GM12801 (cell line): Measurements from ENCODE around the gene BNC2.

Experiments used
- TF ChIP-seq, protein P1 (sequence below): IDR thresholded peaks from one replicate; pipeline ENCODE4 v1.5.1; 2011; ENCODE audit warnings: control low read depth; ENCODE audit not compliant: insufficient read length; ENCODE audit errors: extremely low read depth

BNC2 gene

DNA sequence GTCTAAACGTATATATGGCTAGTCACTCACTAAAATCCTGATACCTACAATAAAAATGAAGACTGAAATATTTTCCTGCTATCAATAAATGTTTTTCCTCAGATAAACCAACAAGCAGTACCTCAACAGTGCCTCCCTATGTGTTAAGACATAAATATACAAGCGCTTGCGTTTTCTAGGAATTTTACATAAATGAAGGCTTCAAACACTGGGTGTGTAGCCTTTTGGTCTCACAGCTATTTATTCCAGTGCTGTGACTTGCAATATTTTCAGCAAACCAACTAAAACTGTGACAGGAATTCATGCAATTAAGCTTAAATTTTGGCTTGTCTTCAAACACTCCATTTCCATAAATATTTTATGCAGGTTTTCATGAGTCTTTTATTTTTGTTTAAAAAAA, 437.0 kb downstream of the BNC2 start:
- TF ChIP-seq, protein P1, sequence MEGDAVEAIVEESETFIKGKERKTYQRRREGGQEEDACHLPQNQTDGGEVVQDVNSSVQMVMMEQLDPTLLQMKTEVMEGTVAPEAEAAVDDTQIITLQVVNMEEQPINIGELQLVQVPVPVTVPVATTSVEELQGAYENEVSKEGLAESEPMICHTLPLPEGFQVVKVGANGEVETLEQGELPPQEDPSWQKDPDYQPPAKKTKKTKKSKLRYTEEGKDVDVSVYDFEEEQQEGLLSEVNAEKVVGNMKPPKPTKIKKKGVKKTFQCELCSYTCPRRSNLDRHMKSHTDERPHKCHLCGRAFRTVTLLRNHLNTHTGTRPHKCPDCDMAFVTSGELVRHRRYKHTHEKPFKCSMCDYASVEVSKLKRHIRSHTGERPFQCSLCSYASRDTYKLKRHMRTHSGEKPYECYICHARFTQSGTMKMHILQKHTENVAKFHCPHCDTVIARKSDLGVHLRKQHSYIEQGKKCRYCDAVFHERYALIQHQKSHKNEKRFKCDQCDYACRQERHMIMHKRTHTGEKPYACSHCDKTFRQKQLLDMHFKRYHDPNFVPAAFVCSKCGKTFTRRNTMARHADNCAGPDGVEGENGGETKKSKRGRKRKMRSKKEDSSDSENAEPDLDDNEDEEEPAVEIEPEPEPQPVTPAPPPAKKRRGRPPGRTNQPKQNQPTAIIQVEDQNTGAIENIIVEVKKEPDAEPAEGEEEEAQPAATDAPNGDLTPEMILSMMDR: no peak

DNA sequence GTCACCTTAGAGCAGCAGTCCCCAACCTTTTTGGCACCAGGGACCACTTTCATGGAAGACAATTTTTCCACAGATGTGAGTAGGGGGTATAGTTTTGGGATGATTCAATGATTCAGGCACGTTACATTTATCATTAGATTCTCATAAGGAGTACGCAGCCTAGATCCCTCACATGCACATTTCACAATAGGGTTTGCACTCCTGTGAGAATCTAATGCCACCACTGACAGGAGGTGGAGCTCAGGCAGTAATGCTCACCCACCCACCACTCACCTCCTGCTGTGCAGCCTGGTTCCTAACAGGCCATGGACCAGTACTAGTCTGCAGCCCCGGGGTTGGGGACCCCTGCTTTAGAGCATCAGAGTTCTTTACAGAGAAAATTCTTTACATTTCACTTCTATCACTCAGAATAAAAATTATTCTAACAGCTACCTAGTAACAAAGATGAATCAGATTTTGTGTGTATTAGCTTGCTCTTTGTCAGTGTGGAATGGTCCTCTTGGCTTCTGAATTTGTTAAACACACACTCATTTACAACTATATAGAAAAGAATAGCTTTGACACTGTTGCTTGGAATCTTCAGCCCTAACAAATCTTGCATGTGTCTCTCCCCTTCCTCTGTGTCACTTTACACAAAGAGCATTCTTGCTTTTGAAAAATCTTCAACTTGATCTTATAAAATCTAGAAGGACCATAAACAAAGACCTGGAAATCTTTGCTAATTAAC, 438.6 kb downstream of the BNC2 start:
- TF ChIP-seq, protein P1: no peak

DNA sequence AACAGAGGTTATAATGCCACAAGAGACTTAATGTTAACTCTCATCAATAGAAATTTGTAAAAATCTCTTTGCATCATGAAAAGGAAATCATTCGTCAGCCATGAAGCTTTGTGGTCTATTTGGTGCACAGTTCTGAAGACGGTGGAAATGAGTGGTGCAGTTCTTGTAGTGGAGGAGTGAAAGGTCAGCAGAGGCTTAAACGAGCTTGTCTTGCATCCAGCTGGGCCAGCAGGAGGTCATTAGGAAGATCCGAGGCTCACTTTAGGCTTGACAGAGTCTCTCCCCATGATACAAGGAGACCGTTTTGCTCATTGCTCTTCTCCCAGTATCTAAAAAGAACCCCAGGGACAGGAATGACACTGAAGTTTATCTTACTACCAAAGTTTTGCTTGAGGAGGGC, 440.8 kb downstream of the BNC2 start:
- TF ChIP-seq, protein P1: no peak

DNA sequence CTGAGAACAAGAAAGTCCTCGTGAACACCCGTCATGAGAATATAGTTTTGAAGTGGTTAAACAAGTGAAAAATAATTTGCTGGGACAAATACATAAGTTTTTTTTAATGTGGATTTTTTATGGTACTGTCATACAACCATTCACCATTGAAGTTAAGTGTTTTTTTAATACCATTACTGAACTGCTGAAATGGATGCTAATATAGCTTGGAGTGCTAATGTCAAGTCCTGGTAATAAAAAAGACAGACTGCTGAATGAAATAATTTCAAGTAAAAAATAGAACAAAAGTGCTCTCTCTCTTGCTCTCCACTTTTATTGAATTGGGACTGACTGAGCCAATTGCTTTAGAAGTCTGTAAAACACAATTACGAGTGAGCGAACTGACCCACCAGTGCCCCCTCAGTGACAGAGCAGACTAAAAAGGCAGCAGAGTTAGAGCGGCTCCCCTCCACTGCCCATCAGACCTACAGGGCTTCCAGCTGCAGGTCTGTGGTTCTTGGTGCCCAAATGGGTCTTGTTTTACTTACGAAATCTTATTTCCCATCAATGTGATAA, 442.5 kb downstream of the BNC2 start:
- TF ChIP-seq, protein P1: no peak

DNA sequence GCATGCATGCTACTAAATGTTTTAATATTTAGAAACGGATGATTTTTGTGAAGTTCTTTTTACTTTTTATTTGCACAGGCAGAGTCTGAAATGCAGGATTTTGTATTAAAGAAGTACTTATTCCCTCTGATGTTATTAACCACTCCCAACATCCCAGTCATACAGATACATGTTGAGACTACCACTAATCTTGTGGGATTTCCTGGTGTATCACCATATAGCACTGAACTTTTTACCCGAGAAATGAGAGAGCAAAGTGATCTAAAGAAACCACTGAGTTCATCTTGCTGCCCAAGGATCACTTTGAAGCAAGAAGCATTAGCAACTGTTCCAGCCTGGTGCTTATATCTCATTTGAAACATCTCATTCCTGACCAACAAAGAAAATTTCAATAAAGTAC, 443.8 kb downstream of the BNC2 start:
- TF ChIP-seq, protein P1: no peak

DNA sequence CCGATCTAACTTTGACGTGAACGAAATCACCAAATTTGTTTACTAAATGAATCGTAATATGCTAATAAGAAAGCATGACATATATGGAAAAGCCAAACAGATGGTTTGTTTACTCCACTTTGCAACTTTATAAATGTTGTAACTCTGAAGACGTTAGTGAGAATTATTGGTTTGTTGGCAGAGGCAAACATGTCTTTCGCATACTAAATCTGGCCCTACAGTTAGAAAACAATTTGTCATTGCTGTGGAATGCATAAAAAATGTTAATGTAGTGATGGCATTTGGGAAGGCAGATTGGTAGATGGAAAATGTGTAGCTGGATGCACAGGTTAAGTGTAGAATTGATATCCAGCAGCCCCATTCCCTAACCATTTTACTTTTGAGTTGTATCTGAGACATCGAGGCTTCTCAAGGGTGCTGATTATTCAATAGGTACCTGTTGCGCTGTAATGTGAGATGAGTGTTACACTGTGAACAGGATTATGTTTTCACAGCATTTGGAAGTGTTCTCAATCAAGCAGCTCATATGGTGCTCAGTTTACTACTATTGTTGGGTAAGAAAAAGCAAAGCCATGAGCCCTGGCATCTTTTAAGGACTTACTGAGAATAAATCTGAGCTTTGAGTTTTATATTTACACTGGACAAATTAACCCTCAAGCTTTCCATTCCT, 444.8 kb downstream of the BNC2 start:
- TF ChIP-seq, protein P1: no peak

DNA sequence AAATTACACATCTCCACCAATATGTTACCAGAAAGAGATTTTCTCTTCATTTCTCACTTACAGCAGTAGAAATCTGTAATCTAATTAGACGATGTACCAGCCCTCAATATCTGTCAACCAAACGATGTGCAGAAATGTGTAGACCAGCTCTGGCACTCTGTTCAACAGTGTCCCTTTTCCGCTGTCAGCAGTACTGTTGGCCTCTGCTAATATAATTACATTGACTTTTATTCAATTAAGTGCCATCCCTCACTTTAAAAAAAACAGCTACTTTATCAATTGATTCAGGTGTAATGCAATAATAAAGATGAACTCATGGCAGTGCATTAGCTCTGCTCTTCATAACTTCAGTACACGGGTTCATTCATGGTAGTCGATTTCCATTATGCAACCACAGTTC, 448.4 kb downstream of the BNC2 start:
- TF ChIP-seq, protein P1: no peak
